H9 (cell line): Measurements from ENCODE around the gene BRCA1. TPM values are rescaled to one million over a fixed set of nuclear protein-coding genes. Genes with fewer than 3 reads are reported as not detected.

Experiments
- DNase-seq: peaks from one replicate; pipeline ENCODE4 v3.0.0-alpha.2; 2017
- H2AFZ ChIP-seq: one replicate; pipeline ENCODE4 v1.6.1; 2013; ENCODE audit warnings: mild to moderate bottlenecking, low read length, control low read depth, moderate library complexity
- H2AK5ac ChIP-seq: 2 replicates; pipeline ENCODE4 v1.6.1; 2013; ENCODE audit warnings: low read length, control low read depth, mixed read lengths; ENCODE audit not compliant: insufficient read length
- H2BK120ac ChIP-seq: one replicate; pipeline ENCODE4 v1.6.1; 2013; ENCODE audit warnings: low read depth, mild to moderate bottlenecking, low read length, control low read depth, inconsistent platforms; ENCODE audit not compliant: poor library complexity, severe bottlenecking
- H2BK12ac ChIP-seq: 2 replicates; pipeline ENCODE4 v1.6.1; 2013; ENCODE audit warnings: low read length, control low read depth, mixed read lengths, low read depth; ENCODE audit not compliant: insufficient read length
- H2BK15ac ChIP-seq: 2 replicates; pipeline ENCODE4 v1.6.1; 2013; ENCODE audit warnings: low read depth, low read length, control low read depth
- H2BK20ac ChIP-seq: one replicate; pipeline ENCODE4 v1.6.1; 2013; ENCODE audit warnings: low read depth, mild to moderate bottlenecking, low read length, control low read depth, inconsistent platforms; ENCODE audit not compliant: poor library complexity, severe bottlenecking
- H2BK5ac ChIP-seq: 2 replicates; pipeline ENCODE4 v1.6.1; 2013; ENCODE audit warnings: low read length, control low read depth, mixed read lengths; ENCODE audit not compliant: insufficient read length
- H3K14ac ChIP-seq: 2 replicates; pipeline ENCODE4 v1.6.1; 2013; ENCODE audit warnings: low read length, control low read depth; ENCODE audit not compliant: insufficient read depth
- H3K18ac ChIP-seq: 2 replicates; pipeline ENCODE4 v1.6.1; 2013; ENCODE audit warnings: low read depth, mild to moderate bottlenecking, mixed read lengths, low read length, control low read depth; ENCODE audit not compliant: insufficient read length
- H3K23ac ChIP-seq: 2 replicates; pipeline ENCODE4 v1.6.1; 2013; ENCODE audit warnings: low read length, control low read depth, mixed read lengths, low read depth; ENCODE audit not compliant: insufficient read length
- H3K23me2 ChIP-seq: 2 replicates; pipeline ENCODE4 v1.6.1; 2013; ENCODE audit warnings: low read depth, mild to moderate bottlenecking, mixed read lengths, low read length, control low read depth; ENCODE audit not compliant: insufficient read length, poor library complexity, severe bottlenecking
- H3K27ac ChIP-seq: 2 replicates; pipeline ENCODE4 v1.5.1; 2013; ENCODE audit warnings: low read length, control low read depth, mixed read lengths, low read depth; ENCODE audit not compliant: insufficient read length
- H3K27me3 ChIP-seq: 2 replicates; pipeline ENCODE4 v1.6.1; 2013; ENCODE audit warnings: low read length, control low read depth, inconsistent platforms; ENCODE audit not compliant: insufficient read depth
- H3K4ac ChIP-seq: 2 replicates; pipeline ENCODE4 v1.6.1; 2013; ENCODE audit warnings: low read depth, mild to moderate bottlenecking, control low read depth, inconsistent platforms, low read length, moderate library complexity
- H3K4me1 ChIP-seq: 2 replicates; pipeline ENCODE4 v1.6.1; 2013; ENCODE audit warnings: low read length, control low read depth, inconsistent platforms; ENCODE audit not compliant: insufficient read depth
- H3K4me2 ChIP-seq: 2 replicates; pipeline ENCODE4 v1.6.1; 2013; ENCODE audit warnings: low read length, control low read depth, mixed read lengths; ENCODE audit not compliant: insufficient read length, insufficient read depth
- H3K56ac ChIP-seq: 2 replicates; pipeline ENCODE4 v1.6.1; 2013; ENCODE audit warnings: low read depth, mild to moderate bottlenecking, mixed read lengths, low read length, control low read depth; ENCODE audit not compliant: insufficient read length
- H3K79me1 ChIP-seq: 2 replicates; pipeline ENCODE4 v1.6.1; 2013; ENCODE audit warnings: low read depth, mild to moderate bottlenecking, moderate library complexity, low read length, control low read depth, inconsistent platforms; ENCODE audit not compliant: insufficient read depth, poor library complexity, severe bottlenecking
- H3K79me2 ChIP-seq: 2 replicates; pipeline ENCODE4 v1.6.1; 2013; ENCODE audit warnings: low read length, control low read depth, inconsistent platforms; ENCODE audit not compliant: insufficient read depth
- H3K9ac ChIP-seq: 2 replicates; pipeline ENCODE4 v1.6.1; 2013; ENCODE audit warnings: low read length, control low read depth, mixed read lengths; ENCODE audit not compliant: insufficient read length; ENCODE audit errors: extremely low read depth
- H3K9me3 ChIP-seq: one replicate; pipeline ENCODE4 v1.6.1; 2013; ENCODE audit warnings: low read depth, low read length, inconsistent platforms; ENCODE audit not compliant: control insufficient read depth
- H3T11ph ChIP-seq: one replicate; pipeline ENCODE4 v1.6.1; 2013; ENCODE audit warnings: mild to moderate bottlenecking, low read length, control low read depth, inconsistent platforms
- H4K20me1 ChIP-seq: one replicate; pipeline ENCODE4 v1.6.1; 2013; ENCODE audit not compliant: control insufficient read depth, insufficient read length, insufficient read depth
- H4K5ac ChIP-seq: 2 replicates; pipeline ENCODE4 v1.6.1; 2013; ENCODE audit warnings: low read depth, mild to moderate bottlenecking, mixed read lengths, low read length, control low read depth; ENCODE audit not compliant: insufficient read length
- H4K8ac ChIP-seq: replicated peaks from 2 replicates; pipeline ENCODE4 v1.6.1; 2013; ENCODE audit warnings: low read length, control low read depth, mixed read lengths, low read depth; ENCODE audit not compliant: insufficient read length
- H4K91ac ChIP-seq: 2 replicates; pipeline ENCODE4 v1.6.1; 2013; ENCODE audit warnings: low read depth, mild to moderate bottlenecking, moderate library complexity, mixed read lengths, low read length, control low read depth; ENCODE audit not compliant: insufficient read length
- H3K27ac Mint-ChIP-seq, 3 experiments: 2 replicates in 2 of 3; 3 replicates in 1 of 3; pipeline ENCODE4 v1.8.0; 2020 to 2021; ENCODE audit warnings: mixed read lengths in 3 of 3, mild to moderate bottlenecking in 1 of 3, moderate library complexity in 1 of 3
- H3K27me3 Mint-ChIP-seq: 2 replicates; pipeline ENCODE4 v1.8.0; 2021; ENCODE audit warnings: low read depth, mild to moderate bottlenecking, moderate library complexity, mixed read lengths
- H3K36me3 Mint-ChIP-seq, 3 experiments: 2 replicates in 2 of 3; 3 replicates in 1 of 3; pipeline ENCODE4 v1.8.0; 2020 to 2021; ENCODE audit warnings: low read depth in 3 of 3, mixed read lengths in 3 of 3; ENCODE audit not compliant: insufficient read depth in 1 of 3
- H3K4me1 Mint-ChIP-seq, 2 experiments: 2 replicates each; pipeline ENCODE4 v1.8.0; 2020; ENCODE audit warnings: mixed read lengths in 2 of 2
- H3K4me3 Mint-ChIP-seq, 2 experiments: 2 replicates in 1 of 2; 3 replicates in 1 of 2; pipeline ENCODE4 v1.8.0; 2020 to 2021; ENCODE audit warnings: mild to moderate bottlenecking in 2 of 2, mixed read lengths in 2 of 2, moderate library complexity in 1 of 2
- H3K9me3 Mint-ChIP-seq, 2 experiments: 2 replicates in 1 of 2; 3 replicates in 1 of 2; pipeline ENCODE4 v1.8.0; 2020; ENCODE audit warnings: mild to moderate bottlenecking in 2 of 2, mixed read lengths in 2 of 2, moderate library complexity in 1 of 2
- WGBS: extraction: QIAGEN DNeasy Blood & Tissue Kit; methylation state at CpG from one replicate; pipeline ENCODE4 v1.1.7; 2013; ENCODE audit warnings: missing lambda C conversion rate, low lambda C conversion rate, mixed read lengths; ENCODE audit not compliant: insufficient read length; ENCODE audit errors: extremely low coverage; 5-methylcytosine and 5-hydroxymethylcytosine counted together
- total RNA-seq: library from RNA; stranded (reverse); gene quantifications from 2 replicates; pipeline ENCODE4 v1.2.1, GENCODE V29; 2021
- TF ChIP-seq, protein P1 (sequence below): fragments of 200-600 bp; sonication (generic); conservative IDR thresholded peaks from 3 replicates; pipeline ENCODE4 v1.8.0; 2021; ENCODE audit warnings: antibody characterized with exemption, mild to moderate bottlenecking

Gene BRCA1
- total RNA-seq, 1 experiment from 2014 or later, result 32.3 TPM

DNA sequence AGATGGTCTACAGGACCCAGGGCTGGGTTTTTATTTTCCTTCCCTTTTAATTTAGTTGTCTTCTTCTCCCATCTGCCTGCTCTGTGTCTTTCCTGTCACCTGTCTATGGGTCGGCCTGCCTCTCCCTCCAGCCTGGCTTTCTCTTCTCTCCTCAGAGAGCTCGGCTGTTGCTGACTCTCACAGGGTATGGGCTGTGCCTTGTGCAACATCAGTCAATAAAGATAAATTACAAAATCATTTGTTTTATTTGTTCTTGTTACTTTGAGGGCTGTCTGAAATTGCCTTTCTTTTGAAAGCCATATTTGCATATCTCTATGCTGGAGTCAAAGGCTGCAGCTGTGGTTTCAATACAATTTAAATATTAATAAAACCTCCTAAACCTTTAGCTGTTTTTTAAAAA, 84.5 kb downstream of the BRCA1 start:
- Histone ChIP-seq H3K4ac (no peak overlapping the region), H2BK20ac (no peak overlapping the region), H4K8ac (no peak overlapping the region), H3K14ac (no peak overlapping the region), H2BK15ac (no peak overlapping the region), H3K79me1 (no peaks in the 10 kb centered on the region), H3T11ph (no peak overlapping the region), H3K27me3 (no peaks in the 10 kb centered on the region), H2AK5ac (no peak overlapping the region), H3K9me3 (no peaks in the 10 kb centered on the region), H3K23ac (no peak overlapping the region), H2BK5ac (no peak overlapping the region), H3K4me2 (no peak overlapping the region), H2AFZ (no peak overlapping the region), H3K79me2 (no peaks in the 10 kb centered on the region), H3K18ac (no peak overlapping the region), H4K20me1 (no peaks in the 10 kb centered on the region), H3K56ac (no peak overlapping the region), H2BK120ac (no peak overlapping the region), H3K23me2 (no peaks in the 10 kb centered on the region), H3K27ac (no peak overlapping the region), H3K4me1 (peaks cover 13% of the 10 kb centered on the region; the same call in 1 of the 2 replicates), H3K9ac (no peak overlapping the region), H4K91ac (no peak overlapping the region), H2BK12ac (no peak overlapping the region), H4K5ac (no peak overlapping the region)
- Mint-ChIP-seq H3K9me3 (no peaks in the 10 kb centered on the region; a peak in 1 of 5 replicates), H3K27me3 (no peaks in the 10 kb centered on the region), H3K36me3 (peaks cover 8 to 16% (median 15%) of the 10 kb centered on the region in 3 experiments; a peak in 6 of 7 replicates), H3K27ac (peak overlapping the region; percentile 89 to 94 (median 93); a peak in 6 of 7 replicates), H3K4me3 (no peak overlapping the region), H3K4me1 (peaks cover 58 to 71% of the 10 kb centered on the region in 2 experiments)
- TF ChIP-seq, protein P1, sequence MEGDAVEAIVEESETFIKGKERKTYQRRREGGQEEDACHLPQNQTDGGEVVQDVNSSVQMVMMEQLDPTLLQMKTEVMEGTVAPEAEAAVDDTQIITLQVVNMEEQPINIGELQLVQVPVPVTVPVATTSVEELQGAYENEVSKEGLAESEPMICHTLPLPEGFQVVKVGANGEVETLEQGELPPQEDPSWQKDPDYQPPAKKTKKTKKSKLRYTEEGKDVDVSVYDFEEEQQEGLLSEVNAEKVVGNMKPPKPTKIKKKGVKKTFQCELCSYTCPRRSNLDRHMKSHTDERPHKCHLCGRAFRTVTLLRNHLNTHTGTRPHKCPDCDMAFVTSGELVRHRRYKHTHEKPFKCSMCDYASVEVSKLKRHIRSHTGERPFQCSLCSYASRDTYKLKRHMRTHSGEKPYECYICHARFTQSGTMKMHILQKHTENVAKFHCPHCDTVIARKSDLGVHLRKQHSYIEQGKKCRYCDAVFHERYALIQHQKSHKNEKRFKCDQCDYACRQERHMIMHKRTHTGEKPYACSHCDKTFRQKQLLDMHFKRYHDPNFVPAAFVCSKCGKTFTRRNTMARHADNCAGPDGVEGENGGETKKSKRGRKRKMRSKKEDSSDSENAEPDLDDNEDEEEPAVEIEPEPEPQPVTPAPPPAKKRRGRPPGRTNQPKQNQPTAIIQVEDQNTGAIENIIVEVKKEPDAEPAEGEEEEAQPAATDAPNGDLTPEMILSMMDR, result no peak
- WGBS, result no CpG with 5 or more reads among the region's 2 CpGs
- no peak for DNase-seq
